ENCODE data around the gene ATP1B3.

DNA sequence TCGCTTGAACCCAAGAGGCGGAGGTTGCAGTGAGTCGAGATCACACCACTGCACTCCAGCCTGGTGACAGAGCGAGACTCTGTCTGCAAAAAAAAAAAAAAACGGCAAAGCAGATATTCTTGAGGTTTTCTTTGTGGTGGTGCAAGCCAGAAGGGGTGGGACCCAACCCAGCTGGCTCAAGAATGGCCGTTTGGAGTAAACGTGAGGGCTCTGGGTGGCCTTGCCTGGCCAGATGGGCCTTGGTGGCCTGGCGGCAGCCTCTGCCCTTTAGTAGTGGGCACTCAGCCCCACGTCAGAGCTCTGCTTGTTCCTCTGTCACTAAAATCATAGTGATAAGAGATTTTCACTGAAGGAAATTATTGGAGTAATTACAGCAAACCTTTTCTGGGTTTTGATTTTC is 50.5 kb downstream of the ATP1B3 start:
- TF ChIP-seq ZNF174 (tag by site-specific recombination; IDR thresholded peaks at IDR 0.05) (no peak), ZEB2 (tag by site-specific recombination; IDR thresholded peaks at IDR 0.05) (no peak), GLI4 (tag by site-specific recombination; IDR thresholded peaks at IDR 0.05) (no peak)
- TF ChIP-seq, protein P1, sequence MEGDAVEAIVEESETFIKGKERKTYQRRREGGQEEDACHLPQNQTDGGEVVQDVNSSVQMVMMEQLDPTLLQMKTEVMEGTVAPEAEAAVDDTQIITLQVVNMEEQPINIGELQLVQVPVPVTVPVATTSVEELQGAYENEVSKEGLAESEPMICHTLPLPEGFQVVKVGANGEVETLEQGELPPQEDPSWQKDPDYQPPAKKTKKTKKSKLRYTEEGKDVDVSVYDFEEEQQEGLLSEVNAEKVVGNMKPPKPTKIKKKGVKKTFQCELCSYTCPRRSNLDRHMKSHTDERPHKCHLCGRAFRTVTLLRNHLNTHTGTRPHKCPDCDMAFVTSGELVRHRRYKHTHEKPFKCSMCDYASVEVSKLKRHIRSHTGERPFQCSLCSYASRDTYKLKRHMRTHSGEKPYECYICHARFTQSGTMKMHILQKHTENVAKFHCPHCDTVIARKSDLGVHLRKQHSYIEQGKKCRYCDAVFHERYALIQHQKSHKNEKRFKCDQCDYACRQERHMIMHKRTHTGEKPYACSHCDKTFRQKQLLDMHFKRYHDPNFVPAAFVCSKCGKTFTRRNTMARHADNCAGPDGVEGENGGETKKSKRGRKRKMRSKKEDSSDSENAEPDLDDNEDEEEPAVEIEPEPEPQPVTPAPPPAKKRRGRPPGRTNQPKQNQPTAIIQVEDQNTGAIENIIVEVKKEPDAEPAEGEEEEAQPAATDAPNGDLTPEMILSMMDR (tag by site-specific recombination; IDR thresholded peaks at IDR 0.05), result no peak
- TF ChIP-seq, protein P2, sequence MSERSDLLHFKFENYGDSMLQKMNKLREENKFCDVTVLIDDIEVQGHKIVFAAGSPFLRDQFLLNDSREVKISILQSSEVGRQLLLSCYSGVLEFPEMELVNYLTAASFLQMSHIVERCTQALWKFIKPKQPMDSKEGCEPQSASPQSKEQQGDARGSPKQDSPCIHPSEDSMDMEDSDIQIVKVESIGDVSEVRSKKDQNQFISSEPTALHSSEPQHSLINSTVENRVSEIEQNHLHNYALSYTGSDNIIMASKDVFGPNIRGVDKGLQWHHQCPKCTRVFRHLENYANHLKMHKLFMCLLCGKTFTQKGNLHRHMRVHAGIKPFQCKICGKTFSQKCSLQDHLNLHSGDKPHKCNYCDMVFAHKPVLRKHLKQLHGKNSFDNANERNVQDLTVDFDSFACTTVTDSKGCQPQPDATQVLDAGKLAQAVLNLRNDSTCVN (tag by site-specific recombination; optimal IDR thresholded peaks at IDR 0.05), result no peak
- TF ChIP-seq, protein P3, sequence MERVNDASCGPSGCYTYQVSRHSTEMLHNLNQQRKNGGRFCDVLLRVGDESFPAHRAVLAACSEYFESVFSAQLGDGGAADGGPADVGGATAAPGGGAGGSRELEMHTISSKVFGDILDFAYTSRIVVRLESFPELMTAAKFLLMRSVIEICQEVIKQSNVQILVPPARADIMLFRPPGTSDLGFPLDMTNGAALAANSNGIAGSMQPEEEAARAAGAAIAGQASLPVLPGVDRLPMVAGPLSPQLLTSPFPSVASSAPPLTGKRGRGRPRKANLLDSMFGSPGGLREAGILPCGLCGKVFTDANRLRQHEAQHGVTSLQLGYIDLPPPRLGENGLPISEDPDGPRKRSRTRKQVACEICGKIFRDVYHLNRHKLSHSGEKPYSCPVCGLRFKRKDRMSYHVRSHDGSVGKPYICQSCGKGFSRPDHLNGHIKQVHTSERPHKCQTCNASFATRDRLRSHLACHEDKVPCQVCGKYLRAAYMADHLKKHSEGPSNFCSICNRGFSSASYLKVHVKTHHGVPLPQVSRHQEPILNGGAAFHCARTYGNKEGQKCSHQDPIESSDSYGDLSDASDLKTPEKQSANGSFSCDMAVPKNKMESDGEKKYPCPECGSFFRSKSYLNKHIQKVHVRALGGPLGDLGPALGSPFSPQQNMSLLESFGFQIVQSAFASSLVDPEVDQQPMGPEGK (tag by site-specific recombination; IDR thresholded peaks at IDR 0.05), result no peak
- TF ChIP-seq, protein P4, sequence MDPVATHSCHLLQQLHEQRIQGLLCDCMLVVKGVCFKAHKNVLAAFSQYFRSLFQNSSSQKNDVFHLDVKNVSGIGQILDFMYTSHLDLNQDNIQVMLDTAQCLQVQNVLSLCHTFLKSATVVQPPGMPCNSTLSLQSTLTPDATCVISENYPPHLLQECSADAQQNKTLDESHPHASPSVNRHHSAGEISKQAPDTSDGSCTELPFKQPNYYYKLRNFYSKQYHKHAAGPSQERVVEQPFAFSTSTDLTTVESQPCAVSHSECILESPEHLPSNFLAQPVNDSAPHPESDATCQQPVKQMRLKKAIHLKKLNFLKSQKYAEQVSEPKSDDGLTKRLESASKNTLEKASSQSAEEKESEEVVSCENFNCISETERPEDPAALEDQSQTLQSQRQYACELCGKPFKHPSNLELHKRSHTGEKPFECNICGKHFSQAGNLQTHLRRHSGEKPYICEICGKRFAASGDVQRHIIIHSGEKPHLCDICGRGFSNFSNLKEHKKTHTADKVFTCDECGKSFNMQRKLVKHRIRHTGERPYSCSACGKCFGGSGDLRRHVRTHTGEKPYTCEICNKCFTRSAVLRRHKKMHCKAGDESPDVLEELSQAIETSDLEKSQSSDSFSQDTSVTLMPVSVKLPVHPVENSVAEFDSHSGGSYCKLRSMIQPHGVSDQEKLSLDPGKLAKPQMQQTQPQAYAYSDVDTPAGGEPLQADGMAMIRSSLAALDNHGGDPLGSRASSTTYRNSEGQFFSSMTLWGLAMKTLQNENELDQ (tag by site-specific recombination; IDR thresholded peaks at IDR 0.05; ENCODE audit: low read depth), result no peak
